ENCODE data around the gene EVI5. TPM values are rescaled to one million over a fixed set of nuclear protein-coding genes. Genes with fewer than 3 reads are reported as not detected.
A peak's percentile ranks its signal among the peaks of the same experiment; 100 is the strongest.

The EVI5 gene
- total and polyA plus RNA-seq, 10 of the 15 experiments (the other 5 are each of a cell fraction or from before 2014, with no cell fraction given) = 0.27 to 6.8 (median 1.7) TPM

DNA sequence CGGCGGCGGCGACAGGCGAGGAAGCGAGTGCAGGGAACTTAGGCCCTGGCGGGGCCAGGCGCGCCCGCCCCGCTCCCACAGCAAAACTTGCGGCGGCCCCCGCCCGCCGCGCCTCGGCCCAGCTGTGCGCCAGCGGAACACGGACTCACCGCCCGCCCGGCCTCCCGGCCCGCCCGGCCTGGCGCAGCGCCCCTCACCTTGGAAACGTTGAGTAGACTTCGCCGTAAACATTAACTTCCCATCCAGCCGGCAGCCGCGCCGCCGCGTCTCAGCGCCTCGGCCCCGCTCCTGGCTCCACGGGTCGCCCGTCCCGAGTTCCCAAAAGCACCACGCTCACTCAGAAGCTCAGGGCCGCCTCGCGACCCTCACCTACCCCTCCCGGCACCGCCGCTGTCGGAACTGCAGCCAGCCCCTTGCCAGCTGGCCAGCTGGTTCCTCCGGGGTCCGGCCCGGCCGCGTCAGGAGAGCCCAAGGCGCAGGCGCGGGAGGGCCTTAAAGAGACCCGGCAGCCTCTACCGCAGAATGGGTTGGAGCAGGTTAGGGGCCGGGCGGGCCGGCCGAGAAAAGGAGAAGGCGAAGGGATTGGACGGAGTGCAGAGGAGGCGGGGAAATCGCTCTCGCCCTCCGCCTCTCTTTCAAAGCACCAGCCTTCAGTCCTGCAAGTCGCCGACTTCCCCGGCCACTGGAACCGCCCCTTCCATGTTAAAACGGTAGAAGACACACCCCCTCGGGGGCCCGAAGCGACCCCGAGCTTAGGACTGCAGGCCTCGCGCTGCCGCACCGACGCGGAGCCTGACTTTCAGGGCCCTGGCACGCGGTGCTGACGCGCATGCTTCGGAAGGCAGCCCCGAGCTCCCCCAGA, at the start of gene EVI5 (continued):
- TF ChIP-seq FOS (IDR thresholded peaks at IDR 0.05; ENCODE audit: borderline replicate concordance, extremely low read depth, insufficient read length) (no peak), WRNIP1 (IDR thresholded peaks at IDR 0.05; ENCODE audit: borderline replicate concordance, low read depth, low read length) (no peak), RELA (IDR thresholded peaks at IDR 0.05; ENCODE audit: borderline replicate concordance, partially characterized antibody) (no peak), ATF3 (IDR thresholded peaks at IDR 0.05; ENCODE audit: borderline replicate concordance, extremely low read depth, low read depth, low read length) (no peak), IKZF1 (conservative IDR thresholded peaks at IDR 0.05) (peak; percentile 42), RAD21 (IDR thresholded peaks at IDR 0.05; ENCODE audit: insufficient read depth, low read depth, low read length) (no peak), SIX5 (IDR thresholded peaks at IDR 0.05; ENCODE audit: low read depth, low read length, severe bottlenecking) (no peak), JUND (IDR thresholded peaks at IDR 0.05; ENCODE audit: low read depth, low read length) (no peak), ATF7 (IDR thresholded peaks at IDR 0.05; ENCODE audit: low read depth) (no peak), ETV6 (conservative IDR thresholded peaks at IDR 0.05 in 1 of 2, IDR thresholded peaks at IDR 0.05 in 1 of 2; ENCODE audit: borderline replicate concordance in 1 of 2, low read depth in 1 of 2) (no peak), NBN (IDR thresholded peaks at IDR 0.05) (no peak), ZBTB11 (CRISPR knock-in tag; IDR thresholded peaks at IDR 0.05) (no peak), SP1 (IDR thresholded peaks at IDR 0.05; ENCODE audit: low read depth, low read length) (no peak), NR2C2 (IDR thresholded peaks at IDR 0.05; ENCODE audit: borderline replicate concordance, control insufficient read depth, insufficient read length, low read depth) (no peak), MXI1 (IDR thresholded peaks at IDR 0.05; ENCODE audit: low read depth, low read length) (no peak), BRCA1 (IDR thresholded peaks at IDR 0.05; ENCODE audit: low read depth, low read length) (no peak), EZH2 (IDR thresholded peaks at IDR 0.05; ENCODE audit: borderline replicate concordance, control insufficient read depth, low read depth, low read length) (no peak), MEF2B (IDR thresholded peaks at IDR 0.05; ENCODE audit: partially characterized antibody, poor library complexity, severe bottlenecking) (no peak), BHLHE40 (IDR thresholded peaks at IDR 0.05; ENCODE audit: borderline replicate concordance in 1 of 2, low read depth in 2 of 2, low read length in 1 of 2) (peak in 1 of 2 experiments; percentile 59; a peak in 2 of 4 replicates), SREBF1 (IDR thresholded peaks at IDR 0.05; ENCODE audit: low read length) (no peak), RCOR1 (conservative IDR thresholded peaks at IDR 0.05; ENCODE audit: low read depth, low read length) (no peak)
- TF ChIP-seq, protein P1, sequence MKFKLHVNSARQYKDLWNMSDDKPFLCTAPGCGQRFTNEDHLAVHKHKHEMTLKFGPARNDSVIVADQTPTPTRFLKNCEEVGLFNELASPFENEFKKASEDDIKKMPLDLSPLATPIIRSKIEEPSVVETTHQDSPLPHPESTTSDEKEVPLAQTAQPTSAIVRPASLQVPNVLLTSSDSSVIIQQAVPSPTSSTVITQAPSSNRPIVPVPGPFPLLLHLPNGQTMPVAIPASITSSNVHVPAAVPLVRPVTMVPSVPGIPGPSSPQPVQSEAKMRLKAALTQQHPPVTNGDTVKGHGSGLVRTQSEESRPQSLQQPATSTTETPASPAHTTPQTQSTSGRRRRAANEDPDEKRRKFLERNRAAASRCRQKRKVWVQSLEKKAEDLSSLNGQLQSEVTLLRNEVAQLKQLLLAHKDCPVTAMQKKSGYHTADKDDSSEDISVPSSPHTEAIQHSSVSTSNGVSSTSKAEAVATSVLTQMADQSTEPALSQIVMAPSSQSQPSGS (IDR thresholded peaks at IDR 0.05; ENCODE audit: low read length) = no peak
